ENCODE results near the gene SIAH1.
"Not testable (repeated sequence)": the region's sequence is repeated elsewhere in the genome, so short reads cannot be mapped to it uniquely, and the experiment has no call there.

The SIAH1 gene

GRCh38 chr16:48329138-48329537 lies 56.1 kb downstream of the SIAH1 start:
- DNase-seq: no peak

GRCh38 chr16:48326915-48327314 lies 58.3 kb downstream of the SIAH1 start:
- no peak for DNase-seq

- no peak for DNase-seq
Measured at GRCh38 chr16:48323783-48324775, 61.1 kb downstream of the SIAH1 start.

- peak; percentile 30 for DNase-seq
Measured at GRCh38 chr16:48321317-48322036, 63.7 kb downstream of the SIAH1 start.

GRCh38 chr16:48318630-48319029 lies 66.6 kb downstream of the SIAH1 start:
- peak; percentile 10 for DNase-seq

- peak; percentile 78 for DNase-seq
Measured at GRCh38 chr16:48317614-48318315, 67.4 kb downstream of the SIAH1 start.

GRCh38 chr16:48317026-48317425 lies 68.2 kb downstream of the SIAH1 start:
- no peak for DNase-seq

- not testable (repeated sequence) for DNase-seq
Measured at GRCh38 chr16:48313905-48314304, 71.3 kb downstream of the SIAH1 start.

- DNase-seq: no peak
Measured at GRCh38 chr16:48310908-48311641, 74.1 kb downstream of the SIAH1 start.

All from EL (cell line).